ENCODE results near the gene KRT33A.

The KRT33A gene

DNA sequence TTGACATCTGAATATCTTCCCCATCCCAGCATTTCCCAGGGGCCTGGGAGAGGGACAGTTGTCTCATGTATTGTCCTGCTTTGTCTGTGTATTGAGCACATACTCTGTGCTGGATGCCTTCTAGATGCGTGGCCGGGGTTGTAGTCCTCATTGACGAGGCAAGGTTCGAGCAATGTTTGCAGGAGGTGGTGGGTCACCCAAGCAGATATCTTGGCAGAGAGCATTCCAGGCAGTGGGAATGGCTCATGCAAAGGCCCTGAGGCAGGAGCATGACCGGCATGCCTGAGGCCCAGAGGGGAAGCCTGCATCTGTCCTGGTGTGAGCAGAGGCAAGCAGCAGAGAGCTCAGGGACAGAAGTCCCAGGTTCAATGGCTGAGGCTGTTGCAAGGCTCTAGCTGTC is 17.5 kb downstream of the KRT33A start:
- H3K9me3 Mint-ChIP-seq: no peaks in the 10 kb centered on the region
- H3K4me1 Mint-ChIP-seq (ENCODE audit: low read depth in 2 of 2): peaks cover 39 to 43% of the 10 kb centered on the region in 2 donors
- no peaks in the 10 kb centered on the region for H3K36me3 Mint-ChIP-seq (ENCODE audit: insufficient read depth)
- ATAC-seq (replicated peaks) (no peak), DNase-seq (no peak)
- H3K27ac Mint-ChIP-seq: peak overlapping the region in 1 of 2 donors; percentile 31
- H3K4me3 Mint-ChIP-seq: peak overlapping the region in 1 of 2 donors; percentile 5
- H3K27me3 Mint-ChIP-seq: no peaks in the 10 kb centered on the region

GRCh38 chr17:41332239-41332638 is 18.4 kb downstream of the KRT33A start:
- Mint-ChIP-seq H3K4me1 (ENCODE audit: low read depth in 2 of 2) (peaks cover 39 to 46% of the 10 kb centered on the region in 2 donors), H3K4me3 (no peak overlapping the region), H3K27ac (peak overlapping the region; percentile 31 to 42), H3K9me3 (no peaks in the 10 kb centered on the region), H3K36me3 (ENCODE audit: insufficient read depth) (no peaks in the 10 kb centered on the region), H3K27me3 (no peaks in the 10 kb centered on the region)
- DNase-seq: no peak
- ATAC-seq (replicated peaks): no peak

DNA sequence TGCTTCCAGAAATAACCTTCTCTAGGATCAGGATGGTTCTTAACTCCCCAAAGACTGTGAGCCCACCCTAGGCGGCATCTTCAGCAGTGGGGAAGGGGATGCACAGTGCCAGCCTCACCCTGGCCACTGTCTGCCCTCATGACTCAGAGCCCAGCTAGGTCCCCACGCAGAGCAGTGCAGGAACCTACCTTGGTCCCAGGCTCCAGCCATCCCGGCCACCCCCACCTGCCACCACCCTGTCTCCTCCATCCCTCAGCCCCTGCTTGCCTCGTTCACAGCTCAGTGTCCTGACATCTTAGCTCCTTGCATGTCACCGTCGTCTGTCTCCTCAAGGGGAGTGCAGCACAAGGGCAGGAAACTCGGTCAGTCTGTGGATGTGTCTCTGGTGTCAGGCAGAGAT is 19.0 kb downstream of the KRT33A start:
- no peak overlapping the region for H3K4me3 Mint-ChIP-seq
- H3K4me1 Mint-ChIP-seq (ENCODE audit: low read depth in 2 of 2): peaks cover 39 to 53% of the 10 kb centered on the region in 2 donors
- DNase-seq (no peak), ATAC-seq (replicated peaks) (no peak)
- H3K36me3 Mint-ChIP-seq (ENCODE audit: insufficient read depth): no peaks in the 10 kb centered on the region
- no peak overlapping the region for H3K27ac Mint-ChIP-seq
- no peaks in the 10 kb centered on the region for H3K9me3 Mint-ChIP-seq
- no peaks in the 10 kb centered on the region for H3K27me3 Mint-ChIP-seq

DNA sequence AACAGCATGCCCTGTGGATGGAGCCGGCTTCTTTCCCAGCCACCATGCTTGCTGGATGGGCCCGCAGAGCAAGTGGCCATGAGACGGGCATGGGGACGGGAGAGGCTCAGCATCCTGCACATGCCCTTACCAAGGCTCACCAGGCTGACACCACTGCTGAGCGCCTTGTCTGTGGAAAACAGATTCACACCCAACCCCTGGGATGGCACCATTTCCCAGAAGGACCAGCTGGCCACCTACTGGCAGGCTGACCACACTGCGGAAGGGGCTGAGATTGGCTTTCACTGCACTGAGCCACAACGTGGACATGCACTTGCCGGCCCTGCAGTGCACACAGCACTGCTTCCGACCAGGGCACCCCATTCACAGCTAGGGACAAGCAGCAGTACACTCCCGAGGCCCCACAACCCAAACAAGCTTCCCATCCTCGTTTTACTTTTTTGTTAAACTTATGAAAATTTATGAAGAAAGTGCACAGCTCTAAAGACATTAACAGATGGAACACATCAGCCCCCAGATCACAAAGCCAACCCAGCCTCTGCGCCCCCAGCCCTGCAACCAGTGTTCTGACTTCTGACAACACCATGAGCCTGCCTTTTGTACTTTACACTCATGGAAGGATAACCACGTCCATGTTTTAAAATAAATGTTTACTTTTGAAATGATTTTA is 21.2 kb downstream of the KRT33A start:
- ATAC-seq (replicated peaks) (no peak), DNase-seq (no peak)
- Mint-ChIP-seq H3K36me3 (ENCODE audit: insufficient read depth) (no peaks in the 10 kb centered on the region), H3K9me3 (no peaks in the 10 kb centered on the region), H3K4me1 (ENCODE audit: low read depth in 2 of 2) (peaks cover 18 to 46% of the 10 kb centered on the region in 2 donors), H3K27me3 (no peaks in the 10 kb centered on the region), H3K4me3 (no peak overlapping the region), H3K27ac (no peak overlapping the region)

GRCh38 chr17:41328207-41328606 is 22.4 kb downstream of the KRT33A start:
- H3K36me3 Mint-ChIP-seq (ENCODE audit: insufficient read depth): no peaks in the 10 kb centered on the region
- peak overlapping the region in 1 of 2 donors; percentile 20 for H3K27ac Mint-ChIP-seq
- peaks cover 15 to 46% of the 10 kb centered on the region in 2 donors for H3K4me1 Mint-ChIP-seq (ENCODE audit: low read depth in 2 of 2)
- H3K27me3 Mint-ChIP-seq: no peaks in the 10 kb centered on the region
- no peak for ATAC-seq (replicated peaks)
- no peak for DNase-seq
- H3K9me3 Mint-ChIP-seq: no peaks in the 10 kb centered on the region
- no peak overlapping the region for H3K4me3 Mint-ChIP-seq

GRCh38 chr17:41327411-41328120 is 23.1 kb downstream of the KRT33A start:
- H3K36me3 Mint-ChIP-seq (ENCODE audit: insufficient read depth): no peaks in the 10 kb centered on the region
- H3K4me1 Mint-ChIP-seq (ENCODE audit: low read depth in 2 of 2): peaks cover 13 to 46% of the 10 kb centered on the region in 2 donors
- ATAC-seq (replicated peaks) (no peak), DNase-seq (no peak)
- H3K9me3 Mint-ChIP-seq: no peaks in the 10 kb centered on the region
- H3K4me3 Mint-ChIP-seq: peak overlapping the region in 1 of 2 donors; percentile 54
- H3K27me3 Mint-ChIP-seq: no peaks in the 10 kb centered on the region
- H3K27ac Mint-ChIP-seq: peak overlapping the region; percentile 80 to 86

GRCh38 chr17:41326173-41327145 is 24.2 kb downstream of the KRT33A start:
- Mint-ChIP-seq H3K9me3 (no peaks in the 10 kb centered on the region), H3K27ac (peak overlapping the region; percentile 80 to 86), H3K27me3 (no peaks in the 10 kb centered on the region), H3K4me1 (ENCODE audit: low read depth in 2 of 2) (peaks cover 13 to 44% of the 10 kb centered on the region in 2 donors), H3K4me3 (peak overlapping the region in 1 of 2 donors; percentile 54), H3K36me3 (ENCODE audit: insufficient read depth) (peaks cover 4% of the 10 kb centered on the region)
- peak; percentile 87 for ATAC-seq (replicated peaks)
- peak in 2 of 3 experiments; percentile 39 to 43 for DNase-seq

- H3K27ac Mint-ChIP-seq: peak overlapping the region; percentile 6 to 80
- DNase-seq: no peak
- peak overlapping the region in 1 of 2 donors; percentile 8 for H3K4me3 Mint-ChIP-seq
- H3K27me3 Mint-ChIP-seq: no peaks in the 10 kb centered on the region
- H3K36me3 Mint-ChIP-seq (ENCODE audit: insufficient read depth): peaks cover 4% of the 10 kb centered on the region
- ATAC-seq (replicated peaks): no peak
- no peaks in the 10 kb centered on the region for H3K9me3 Mint-ChIP-seq
- H3K4me1 Mint-ChIP-seq (ENCODE audit: low read depth in 2 of 2): peaks cover 13 to 44% of the 10 kb centered on the region in 2 donors
These were observed 25.0 kb downstream of the KRT33A start for GRCh38 chr17:41325611-41326010.

- Mint-ChIP-seq H3K4me3 (no peak overlapping the region), H3K36me3 (ENCODE audit: insufficient read depth) (peaks cover 4% of the 10 kb centered on the region), H3K27ac (peak overlapping the region; percentile 81 to 84), H3K4me1 (ENCODE audit: low read depth in 2 of 2) (peaks cover 13 to 44% of the 10 kb centered on the region in 2 donors), H3K27me3 (no peaks in the 10 kb centered on the region), H3K9me3 (no peaks in the 10 kb centered on the region)
- no peak for ATAC-seq (replicated peaks)
- no peak for DNase-seq
These were observed 25.5 kb downstream of the KRT33A start for GRCh38 chr17:41325126-41325525.

DNA sequence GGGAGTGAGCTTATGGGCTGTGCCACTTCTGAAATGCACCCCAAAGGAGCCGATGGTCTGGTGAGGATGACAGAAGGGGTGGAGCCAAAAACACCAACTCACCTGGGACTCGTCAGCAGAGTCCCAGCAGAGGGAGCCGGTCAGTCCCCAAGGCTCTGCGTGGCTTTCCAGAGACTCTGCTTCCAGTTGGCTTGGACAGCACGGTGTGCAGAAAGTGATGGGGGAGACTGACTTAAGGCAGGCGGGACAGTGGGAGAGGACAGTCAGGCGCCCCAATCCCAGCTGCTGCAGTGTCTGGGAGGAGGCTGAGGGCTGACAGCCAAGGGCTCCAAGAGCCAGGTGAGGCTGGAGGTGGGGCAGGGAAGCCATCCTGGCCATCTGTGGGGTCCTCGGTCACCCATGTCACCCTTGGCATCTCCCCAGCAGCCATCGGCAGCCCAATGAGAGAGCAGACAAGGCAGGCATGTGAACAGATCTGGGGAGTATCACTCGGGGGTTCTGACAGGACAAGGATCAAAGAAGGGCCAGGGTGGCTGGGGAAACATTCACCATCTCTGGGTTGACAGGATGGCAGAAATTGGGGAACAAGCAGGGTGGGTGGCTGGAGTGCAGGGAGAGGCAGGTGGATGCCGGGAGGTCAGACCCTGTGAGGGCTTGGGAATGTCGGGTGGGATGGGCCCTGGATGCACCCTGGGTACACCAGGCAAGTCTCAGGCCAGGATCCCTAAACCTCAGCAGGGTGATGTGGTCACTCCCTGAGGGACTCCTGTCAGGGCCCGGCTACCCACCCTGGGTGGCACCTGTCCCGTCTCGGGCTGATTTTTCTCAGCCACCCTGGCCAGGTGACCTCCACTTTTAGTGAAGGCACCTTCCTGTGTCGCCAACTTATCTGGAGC is 26.2 kb downstream of the KRT33A start:
- Mint-ChIP-seq H3K36me3 (ENCODE audit: insufficient read depth) (peaks cover 4% of the 10 kb centered on the region), H3K9me3 (no peaks in the 10 kb centered on the region), H3K27me3 (no peaks in the 10 kb centered on the region), H3K4me3 (no peak overlapping the region), H3K4me1 (ENCODE audit: low read depth in 2 of 2) (peaks cover 13 to 44% of the 10 kb centered on the region in 2 donors), H3K27ac (peak overlapping the region; percentile 81 to 84)
- ATAC-seq (replicated peaks) (no peak), DNase-seq (no peak)

GRCh38 chr17:41322903-41323895 is 27.4 kb downstream of the KRT33A start:
- ATAC-seq (replicated peaks): no peak
- H3K27me3 Mint-ChIP-seq: no peaks in the 10 kb centered on the region
- H3K9me3 Mint-ChIP-seq: no peaks in the 10 kb centered on the region
- H3K27ac Mint-ChIP-seq: peak overlapping the region; percentile 81 to 84
- DNase-seq: no peak
- peaks cover 8 to 38% of the 10 kb centered on the region in 2 donors for H3K4me1 Mint-ChIP-seq (ENCODE audit: low read depth in 2 of 2)
- no peak overlapping the region for H3K4me3 Mint-ChIP-seq
- peaks cover 4% of the 10 kb centered on the region for H3K36me3 Mint-ChIP-seq (ENCODE audit: insufficient read depth)
